Spleen (tissue), 11 donors: Measurements from ENCODE around the gene NXPH3. TPM values are rescaled to one million over a fixed set of nuclear protein-coding genes. Genes with fewer than 3 reads are reported as not detected.

Experiments
- DNase-seq: peaks from one replicate; pipeline ENCODE4 v3.0.0-alpha.2; 2020
- H3K27ac ChIP-seq, 8 donors: fragments of 200-600 bp; sonication (generic) in 7 of 8; 1 replicate in 4 of 8; 2 replicates in 4 of 8; pipeline versions ENCODE4 v1.5.0 to v1.8.0; 2016 to 2021; ENCODE audit warnings: inconsistent platforms in 4 of 8, mild to moderate bottlenecking in 4 of 8, moderate library complexity in 1 of 8
- H3K27me3 ChIP-seq, 7 donors: fragments of 200-600 bp; sonication (generic) in 6 of 7; replicated peaks in 1 of 7; 1 replicate in 4 of 7; 2 replicates in 3 of 7; pipeline versions ENCODE4 v1.5.0 to v1.8.0; 2016 to 2021; ENCODE audit warnings: inconsistent platforms in 3 of 7, mild to moderate bottlenecking in 1 of 7
- H3K36me3 ChIP-seq, 6 donors: fragments of 200-600 bp; sonication (generic) in 5 of 6; 1 replicate in 4 of 6; 2 replicates in 2 of 6; pipeline versions ENCODE4 v1.5.0 to v1.8.0; 2016 to 2021; ENCODE audit warnings: inconsistent platforms in 2 of 6
- H3K4me1 ChIP-seq, 6 donors: fragments of 200-600 bp; sonication (generic) in 5 of 6; 1 replicate in 3 of 6; 2 replicates in 3 of 6; pipeline versions ENCODE4 v1.5.0 to v1.8.0; 2016 to 2021; ENCODE audit warnings: inconsistent platforms in 3 of 6
- H3K4me3 ChIP-seq, 8 donors: fragments of 200-600 bp; sonication (generic) in 7 of 8; 1 replicate in 4 of 8; 2 replicates in 4 of 8; pipeline versions ENCODE4 v1.5.0 to v1.8.0; 2016 to 2021; ENCODE audit warnings: inconsistent platforms in 4 of 8, mild to moderate bottlenecking in 4 of 8, moderate library complexity in 2 of 8
- H3K9me3 ChIP-seq, 8 donors: fragments of 200-600 bp; sonication (generic) in 7 of 8; 1 replicate in 4 of 8; 2 replicates in 4 of 8; pipeline versions ENCODE4 v1.5.0 to v1.8.0; 2016 to 2021; ENCODE audit warnings: inconsistent platforms in 4 of 8
- CTCF ChIP-seq, 11 experiments: fragments of 200-600 bp in 7 of 11; fragments of 450-650 bp in 4 of 11; sonication (generic) in 4 of 11; IDR thresholded peaks in 8 of 11; conservative IDR thresholded peaks in 3 of 11; 1 replicate in 7 of 11; 2 replicates in 4 of 11; pipeline versions ENCODE4 v1.4.0 to v1.8.0; 2016 to 2021; ENCODE audit warnings: antibody characterized with exemption in 11 of 11, inconsistent platforms in 4 of 11, mild to moderate bottlenecking in 1 of 11
- POLR2A ChIP-seq, 3 donors: fragments of 450-650 bp; IDR thresholded peaks; one replicate each; pipeline ENCODE4 v1.5.1; 2017; ENCODE audit warnings: antibody characterized with exemption in 3 of 3, mild to moderate bottlenecking in 1 of 3
- POLR2AphosphoS5 ChIP-seq, 3 donors: sonication (generic); formaldehyde crosslinking; IDR thresholded peaks; one replicate each; pipeline ENCODE4 v1.5.1; 2017; ENCODE audit warnings: antibody characterized with exemption in 3 of 3
- WGBS, 5 donors: extraction: QIAGEN DNeasy Blood & Tissue Kit in 3 of 5; methylation state at CpG; one replicate each; pipeline versions ENCODE4 v1.1.5 to v1.1.7; 2013 to 2018; 5-methylcytosine and 5-hydroxymethylcytosine counted together
- intact Hi-C: fragments of 100-400 bp; cut with DNase I; formaldehyde crosslinking; loops from one replicate; pipeline ENCODE4 v1.15.0; 2023; ENCODE audit warnings: low total_unique reads
- polyA plus RNA-seq, 3 donors: library from polyadenylated mRNA; stranded (reverse); fragments of 200-250 nt; gene quantifications; one replicate each; pipeline ENCODE4 v1.2.1, GENCODE V29; 2013
- total RNA-seq, 7 donors: library from RNA; depleted of rRNA in 3 of 7; stranded (reverse); fragments of >200 nt in 3 of 7; fragmentation: NEBNext Ultra II Directional in 4 of 7; extraction: Animal tissue kit (Norgen Biotek cat#: 25700) in 4 of 7; gene quantifications; one replicate each; pipeline versions ENCODE4 v1.1.0 to v1.2.1, GENCODE V29; 2016 to 2021
- donor health status: healthy with polysubstance abuse.
- donor health status: DM: no; HTN: no; CAD: no; lungs with moderate emphysema.
- donor health status: DM: no; HTN: no; CAD: no.
- donor health status: Bipolar disorder and iron deficiency.
- donor health status: healthy.
- donor health status: DM: no; HTN: no; CAD: no.
- donor health status: DM: yes; HTN: yes; CAD: no.

Gene NXPH3
- total and polyA plus RNA-seq, 10 donors, result 0.37 to 3.3 (median 1.4) TPM

GRCh38 chr17:49546546-49547535 lies 28.8 kb upstream of the NXPH3 start:
- Histone ChIP-seq H3K27me3 (peaks cover 0 to 21% (median 0%) of the 10 kb centered on the region in 7 donors), H3K36me3 (no peaks in the 10 kb centered on the region), H3K4me1 (no peaks in the 10 kb centered on the region), H3K27ac (no peak overlapping the region), H3K9me3 (peaks cover 0 to 10% (median 0%) of the 10 kb centered on the region in 8 donors), H3K4me3 (no peak overlapping the region)
- TF ChIP-seq CTCF (IDR thresholded peaks at IDR 0.05 in 8 of 11, conservative IDR thresholded peaks at IDR 0.05 in 3 of 11), result no peak
- TF ChIP-seq POLR2AphosphoS5 (IDR thresholded peaks at IDR 0.05), result no peak
- TF ChIP-seq POLR2A (IDR thresholded peaks at IDR 0.05), result no peak
- WGBS, 5 donors, result 86 to 91% (median 89%) methylated on average over 18 of the region's 18 CpGs
- intact Hi-C loops, result no loop called here
- peak; percentile 50 for DNase-seq

GRCh38 chr17:49547566-49547965 lies 28.1 kb upstream of the NXPH3 start:
- no peak for TF ChIP-seq POLR2AphosphoS5 (IDR thresholded peaks at IDR 0.05)
- TF ChIP-seq CTCF (IDR thresholded peaks at IDR 0.05 in 8 of 11, conservative IDR thresholded peaks at IDR 0.05 in 3 of 11), result no peak
- no peak for TF ChIP-seq POLR2A (IDR thresholded peaks at IDR 0.05)
- WGBS, 5 donors, result 73 to 86% (median 74%) methylated on average over 9 of the region's 9 CpGs
- Histone ChIP-seq H3K27ac (no peak overlapping the region), H3K9me3 (peaks cover 0 to 8% (median 0%) of the 10 kb centered on the region in 8 donors), H3K36me3 (no peaks in the 10 kb centered on the region), H3K4me3 (no peak overlapping the region), H3K27me3 (peaks cover 0 to 21% (median 0%) of the 10 kb centered on the region in 7 donors), H3K4me1 (no peaks in the 10 kb centered on the region)
- intact Hi-C loops, result no loop called here
- peak; percentile 41 for DNase-seq

- peaks cover 0 to 8% (median 0%) of the 10 kb centered on the region in 8 donors for H3K9me3 ChIP-seq
- 64 to 98% (median 79%) methylated on average over 6 to 12 of the region's 12 CpGs for WGBS, 5 donors
- intact Hi-C loops, result no loop called here
- TF ChIP-seq POLR2AphosphoS5 (IDR thresholded peaks at IDR 0.05) (no peak), POLR2A (IDR thresholded peaks at IDR 0.05) (no peak), CTCF (IDR thresholded peaks at IDR 0.05 in 8 of 11, conservative IDR thresholded peaks at IDR 0.05 in 3 of 11) (no peak)
- H3K4me1 ChIP-seq, result no peaks in the 10 kb centered on the region
- H3K4me3 ChIP-seq, result no peak overlapping the region
- H3K27me3 ChIP-seq, result peaks cover 0 to 21% (median 0%) of the 10 kb centered on the region in 7 donors
- H3K27ac ChIP-seq, result no peak overlapping the region
- peak; percentile 56 for DNase-seq
- H3K36me3 ChIP-seq, result no peaks in the 10 kb centered on the region
These were observed 27.6 kb upstream of the NXPH3 start for GRCh38 chr17:49548051-49548505.
